VCaP (cell line): Measurements from ENCODE around the gene TMPRSS9.
A peak's percentile ranks its signal among the peaks of the same experiment; 100 is the strongest.

Experiments
- H3K27ac ChIP-seq: fragments of 450-650 bp; 2 replicates; pipeline ENCODE4 v1.5.1; 2017
- TF ChIP-seq, protein P1 (sequence below): fragments of 450-650 bp; conservative IDR thresholded peaks from 2 replicates; pipeline ENCODE4 v1.5.1; 2017; ENCODE audit warnings: mild to moderate bottlenecking, moderate library complexity

Gene TMPRSS9

DNA sequence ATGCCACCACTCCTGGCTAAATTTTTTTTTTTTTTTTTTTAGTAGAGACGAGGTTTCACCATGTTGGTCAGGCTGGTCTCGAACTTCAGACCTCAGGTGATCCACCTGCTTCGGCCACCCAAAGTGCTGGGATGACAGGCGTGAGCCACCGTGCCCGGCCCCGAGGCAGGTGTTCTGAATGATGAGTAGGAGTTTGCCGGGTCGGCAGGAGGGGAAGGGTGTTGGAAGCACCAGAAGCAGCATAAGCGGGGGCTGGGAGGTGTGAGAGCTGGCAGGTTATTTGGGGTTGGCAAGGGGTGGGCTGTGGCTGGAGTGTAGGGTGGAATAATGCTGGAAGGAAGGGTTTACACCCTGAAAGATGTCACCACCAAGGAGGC lies 29.8 kb upstream of the TMPRSS9 start:
- no peak overlapping the region for H3K27ac ChIP-seq
- TF ChIP-seq, protein P1, sequence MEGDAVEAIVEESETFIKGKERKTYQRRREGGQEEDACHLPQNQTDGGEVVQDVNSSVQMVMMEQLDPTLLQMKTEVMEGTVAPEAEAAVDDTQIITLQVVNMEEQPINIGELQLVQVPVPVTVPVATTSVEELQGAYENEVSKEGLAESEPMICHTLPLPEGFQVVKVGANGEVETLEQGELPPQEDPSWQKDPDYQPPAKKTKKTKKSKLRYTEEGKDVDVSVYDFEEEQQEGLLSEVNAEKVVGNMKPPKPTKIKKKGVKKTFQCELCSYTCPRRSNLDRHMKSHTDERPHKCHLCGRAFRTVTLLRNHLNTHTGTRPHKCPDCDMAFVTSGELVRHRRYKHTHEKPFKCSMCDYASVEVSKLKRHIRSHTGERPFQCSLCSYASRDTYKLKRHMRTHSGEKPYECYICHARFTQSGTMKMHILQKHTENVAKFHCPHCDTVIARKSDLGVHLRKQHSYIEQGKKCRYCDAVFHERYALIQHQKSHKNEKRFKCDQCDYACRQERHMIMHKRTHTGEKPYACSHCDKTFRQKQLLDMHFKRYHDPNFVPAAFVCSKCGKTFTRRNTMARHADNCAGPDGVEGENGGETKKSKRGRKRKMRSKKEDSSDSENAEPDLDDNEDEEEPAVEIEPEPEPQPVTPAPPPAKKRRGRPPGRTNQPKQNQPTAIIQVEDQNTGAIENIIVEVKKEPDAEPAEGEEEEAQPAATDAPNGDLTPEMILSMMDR = no peak

DNA sequence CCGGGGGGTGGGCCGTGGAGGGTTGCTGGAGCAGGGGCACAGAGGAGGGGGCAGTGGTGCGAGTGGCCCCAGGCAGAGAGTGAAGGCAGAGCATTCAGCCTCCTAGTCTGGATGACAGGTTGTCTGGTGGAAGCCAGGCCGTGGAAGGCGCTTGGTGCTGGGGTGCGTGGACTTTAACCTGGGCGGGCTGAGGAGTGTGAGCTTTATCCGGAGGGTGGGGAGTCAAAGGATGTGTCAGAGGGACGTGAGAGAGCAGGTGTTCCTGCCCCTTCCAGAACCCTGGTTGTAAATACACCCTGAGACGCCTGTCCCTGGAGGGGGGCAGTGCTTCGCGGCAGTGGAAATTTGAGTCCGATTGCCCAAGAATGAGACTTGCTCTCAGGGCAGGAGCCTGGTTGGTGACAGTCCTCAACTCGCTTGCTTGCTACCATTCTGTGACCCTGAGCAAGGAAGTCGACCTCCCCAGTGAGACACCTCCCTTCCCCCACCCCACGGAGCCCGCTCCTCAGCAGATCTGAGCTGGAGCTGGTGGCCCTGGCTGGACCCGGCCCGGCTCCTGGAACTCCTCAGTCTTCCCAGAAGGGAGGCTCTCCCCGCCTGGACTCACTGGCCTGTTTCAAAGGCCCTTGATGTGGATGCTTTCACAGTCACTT lies 29.3 kb upstream of the TMPRSS9 start:
- H3K27ac ChIP-seq = 0 out of 2 replicates have a peak overlapping the region, but pooled peaks have one; percentile 9
- TF ChIP-seq, protein P1 = no peak

DNA sequence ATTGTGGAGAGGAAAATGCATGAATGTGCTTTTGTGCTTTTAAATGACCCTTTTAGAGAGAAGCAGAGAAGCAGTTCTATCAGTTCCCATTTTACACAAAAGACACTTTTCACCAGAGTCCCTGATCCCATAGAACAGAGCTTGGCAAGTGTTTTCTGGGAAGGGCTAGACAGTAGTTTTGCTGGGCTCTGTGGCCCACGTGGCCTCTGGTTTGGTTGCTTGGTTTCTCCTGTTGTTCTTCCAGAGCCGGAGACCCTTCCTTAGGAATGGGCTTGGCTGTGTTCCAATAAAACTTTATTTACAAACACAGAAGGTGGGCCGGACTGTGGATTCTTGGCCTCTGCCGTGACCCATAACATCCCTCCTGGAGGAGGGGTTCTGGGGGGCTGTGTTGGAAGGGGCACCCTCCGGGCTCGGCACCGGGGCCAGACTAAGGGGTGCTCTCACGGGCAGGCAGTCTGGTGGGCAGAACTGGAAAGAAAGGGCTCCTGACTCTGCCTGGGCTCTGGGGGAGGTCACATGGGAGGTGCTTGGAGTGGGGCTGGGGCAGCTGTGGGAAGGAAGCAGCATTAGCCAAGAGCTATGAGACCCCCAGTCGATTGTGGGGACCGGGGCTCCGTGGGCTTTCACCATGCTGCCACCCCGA lies 28.3 kb upstream of the TMPRSS9 start:
- TF ChIP-seq, protein P1 = no peak
- peak overlapping the region; percentile 9; the same call in 1 of the 2 replicates for H3K27ac ChIP-seq

DNA sequence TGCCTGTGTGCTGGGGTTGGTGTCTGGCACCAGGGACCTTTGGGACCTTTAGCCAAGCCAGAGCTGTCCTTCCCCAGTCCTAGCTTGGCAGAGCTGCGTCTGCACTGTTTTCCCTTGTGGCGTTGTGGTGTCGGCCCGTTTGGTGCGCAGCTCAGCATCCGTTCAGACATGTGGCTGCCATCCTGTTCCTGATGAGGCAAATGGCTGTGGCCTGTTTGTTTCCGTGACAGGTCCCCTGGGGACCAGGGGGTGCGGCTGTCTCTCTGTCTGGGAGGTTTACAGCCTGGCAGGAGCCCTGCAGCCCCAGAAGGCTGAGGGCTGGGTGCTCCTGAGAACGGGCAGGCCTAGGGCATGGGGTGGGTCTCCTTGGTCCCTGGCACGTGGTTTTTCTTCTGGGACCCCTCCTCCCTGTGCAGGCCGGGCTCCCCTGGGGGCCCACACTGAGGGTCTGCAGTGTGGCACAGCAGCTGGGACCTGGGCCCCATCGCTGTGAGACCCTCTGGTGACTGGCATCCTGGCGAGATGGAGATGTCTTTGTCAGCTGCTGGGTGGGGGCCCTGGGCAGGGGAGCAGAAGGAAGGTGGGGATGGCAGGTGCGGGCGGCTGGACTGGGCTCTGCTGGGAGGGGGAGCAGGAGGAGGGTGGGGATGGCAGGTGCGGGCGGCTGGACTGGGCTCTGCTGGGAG lies 27.6 kb upstream of the TMPRSS9 start:
- TF ChIP-seq, protein P1 = no peak
- H3K27ac ChIP-seq = peak overlapping the region; percentile 9; the same call in 1 of the 2 replicates

DNA sequence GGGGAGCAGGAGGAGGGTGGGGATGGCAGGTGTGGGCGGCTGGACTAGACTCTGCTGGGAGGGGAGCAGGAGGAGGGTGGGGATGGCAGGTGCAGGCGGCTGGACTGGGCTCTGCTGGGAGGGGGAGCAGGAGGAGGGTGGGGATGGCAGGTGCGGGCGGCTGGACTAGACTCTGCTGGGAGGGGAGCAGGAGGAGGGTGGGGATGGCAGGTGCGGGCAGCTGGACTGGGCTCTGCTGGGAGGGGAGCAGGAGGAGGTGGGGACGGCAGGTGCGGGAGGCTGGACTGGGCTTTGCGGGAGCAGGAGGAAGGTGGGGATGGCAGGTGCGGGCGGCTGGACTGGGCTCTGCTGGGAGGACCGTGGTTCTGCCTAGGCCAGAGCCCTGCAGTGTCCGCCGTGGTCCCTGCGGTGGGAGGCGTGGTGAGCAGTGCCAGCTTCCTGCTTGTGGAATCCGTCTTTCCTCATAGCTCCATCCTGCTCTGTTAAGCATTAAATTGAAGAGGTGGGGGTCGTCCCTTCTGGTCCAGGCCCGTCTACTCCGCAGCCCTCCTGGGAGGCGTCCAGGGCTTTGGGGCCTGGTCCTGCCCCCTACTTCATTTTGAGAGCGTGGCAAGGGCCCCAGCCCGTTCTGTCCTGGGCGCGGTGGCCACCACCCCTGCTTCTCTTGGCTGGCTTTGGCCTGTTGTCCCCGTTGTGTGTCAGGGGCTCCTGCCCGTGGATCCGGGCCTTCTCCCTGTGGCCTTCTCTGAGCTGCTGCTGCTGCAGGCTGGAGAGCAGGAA lies 26.8 kb upstream of the TMPRSS9 start:
- TF ChIP-seq, protein P1 = no peak
- H3K27ac ChIP-seq = no peak overlapping the region

DNA sequence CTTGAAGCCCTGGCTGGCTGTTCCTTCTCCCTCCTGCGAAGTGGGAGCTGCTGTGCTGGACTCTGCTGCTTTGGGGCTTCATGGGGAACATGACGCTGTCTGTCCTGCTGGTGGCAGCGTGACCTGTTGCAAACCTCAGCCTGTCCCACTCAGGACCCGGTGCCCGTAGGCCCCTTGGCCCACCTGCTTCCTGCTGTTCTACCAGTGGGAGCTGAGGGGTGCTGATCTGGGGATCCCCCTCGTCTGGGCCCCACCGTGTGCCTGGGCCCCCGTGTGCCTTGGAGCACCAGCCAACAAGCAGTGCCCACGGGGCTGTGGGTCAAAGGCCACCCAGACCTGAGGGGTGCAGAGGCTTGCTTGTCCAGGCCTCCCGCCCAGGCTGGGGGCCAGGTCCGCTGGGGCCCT lies 26.3 kb upstream of the TMPRSS9 start:
- TF ChIP-seq, protein P1 = 0 out of 2 replicates have a peak, but pooled peaks have one; percentile 12
- no peak overlapping the region for H3K27ac ChIP-seq

DNA sequence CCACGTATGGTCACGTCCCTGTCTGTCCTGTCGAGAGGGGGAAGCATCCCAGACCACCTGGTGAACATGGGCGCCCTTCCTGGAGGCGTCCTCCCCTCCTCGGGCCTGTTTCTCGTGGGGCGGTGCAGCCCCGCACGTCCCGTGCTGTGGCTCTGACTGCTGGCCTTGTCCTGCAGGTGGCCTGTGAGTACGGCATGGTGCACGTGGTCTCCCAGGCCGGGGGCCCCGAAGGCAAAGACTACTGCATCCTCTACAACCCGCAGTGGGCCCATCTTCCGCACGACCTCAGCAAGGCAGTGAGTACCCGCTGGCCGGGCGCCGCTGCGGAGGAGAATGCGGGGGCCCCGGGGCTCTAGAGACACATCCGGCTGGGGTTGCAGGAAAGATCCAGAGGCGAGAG lies 25.6 kb upstream of the TMPRSS9 start:
- TF ChIP-seq, protein P1 = no peak
- no peak overlapping the region for H3K27ac ChIP-seq
